Subcutaneous adipose tissue (tissue), 4 donors: ENCODE data around the gene KMT5B. TPM values are rescaled to one million over a fixed set of nuclear protein-coding genes. Genes with fewer than 3 reads are reported as not detected.

Source experiments
- CTCF ChIP-seq: fragments of 450-650 bp; IDR thresholded peaks from one replicate; pipeline ENCODE4 v1.5.1; 2016; ENCODE audit warnings: low read depth, mild to moderate bottlenecking, control low read depth, antibody characterized with exemption, moderate library complexity
- total RNA-seq, 4 donors: library from RNA; depleted of rRNA; stranded (reverse); fragments of >200 nt; gene quantifications; one replicate each; pipeline ENCODE4 v1.1.0, GENCODE V29; 2016

The KMT5B gene
- total RNA-seq = 10 to 100 TPM; 30.6 to 42.8 (median 37.9) TPM

GRCh38 chr11:68213135-68213515, at the start of gene KMT5B:
Gene KMT5B (minus strand): TSS chr11:68213296. CDS start chr11:68190076, 23,220 bp downstream.
- no peak for TF ChIP-seq CTCF

- TF ChIP-seq CTCF = no peak
Measured at GRCh38 chr11:68262544-68262827, 49.4 kb upstream of the KMT5B start.

DNA sequence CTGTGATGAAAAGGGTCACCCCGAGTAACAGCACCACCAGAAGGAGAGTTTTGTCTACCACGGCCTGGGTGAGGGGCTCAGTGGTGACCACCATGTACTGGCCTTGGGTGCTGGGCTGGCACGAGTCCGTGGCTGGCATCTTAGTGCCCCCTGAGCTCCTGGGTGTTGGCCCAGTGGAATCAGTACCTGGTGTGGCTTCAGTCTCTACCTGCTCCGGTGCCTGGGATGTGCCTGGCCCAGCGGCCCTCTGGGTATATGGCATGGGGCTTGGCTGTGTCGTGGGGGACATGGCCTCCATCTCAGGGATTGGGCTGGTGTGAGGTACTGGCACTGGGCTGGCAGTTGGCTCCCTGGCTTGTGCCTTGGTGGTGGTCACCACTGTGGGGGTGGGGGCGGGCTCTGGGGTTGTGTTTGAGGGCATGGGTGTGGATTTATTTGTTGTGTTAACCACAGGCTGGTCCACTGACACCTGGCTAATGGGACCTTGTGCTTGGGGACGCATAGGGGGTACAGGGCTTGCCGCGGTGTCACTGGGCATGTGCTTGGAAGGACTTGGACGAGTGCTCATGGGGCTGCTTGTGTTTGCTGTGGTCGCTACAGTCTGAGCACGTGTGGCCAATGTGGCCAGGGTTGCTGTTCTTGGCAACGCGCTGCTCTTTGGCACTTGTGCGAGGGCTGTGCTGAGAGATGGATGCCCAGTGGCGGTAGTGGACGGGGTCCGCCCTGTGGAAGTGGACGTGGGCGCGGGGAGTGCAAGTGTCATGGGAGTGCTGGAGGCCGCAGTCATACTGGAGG, 48.9 kb upstream of the KMT5B start:
- TF ChIP-seq CTCF = no peak

DNA sequence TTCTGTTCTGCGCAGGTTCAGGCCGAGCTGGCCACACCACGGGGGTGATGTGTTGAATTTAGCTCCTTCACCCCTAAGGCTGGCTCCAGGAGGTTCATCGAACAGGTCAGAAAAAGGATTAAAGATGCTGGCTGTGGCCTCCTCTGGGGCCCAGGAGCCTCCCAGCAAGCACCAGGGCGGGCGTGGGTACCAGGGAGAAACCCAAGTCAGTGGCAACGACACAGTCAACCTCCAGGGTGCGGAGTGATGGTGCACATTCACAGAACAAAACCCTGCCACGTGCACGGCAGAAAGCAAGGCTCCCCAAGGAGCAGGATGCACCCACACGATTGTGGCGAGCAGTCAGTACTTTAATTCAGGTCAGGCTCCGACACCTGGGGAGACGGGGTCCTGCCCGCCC, 47.9 kb upstream of the KMT5B start:
- TF ChIP-seq CTCF = no peak

DNA sequence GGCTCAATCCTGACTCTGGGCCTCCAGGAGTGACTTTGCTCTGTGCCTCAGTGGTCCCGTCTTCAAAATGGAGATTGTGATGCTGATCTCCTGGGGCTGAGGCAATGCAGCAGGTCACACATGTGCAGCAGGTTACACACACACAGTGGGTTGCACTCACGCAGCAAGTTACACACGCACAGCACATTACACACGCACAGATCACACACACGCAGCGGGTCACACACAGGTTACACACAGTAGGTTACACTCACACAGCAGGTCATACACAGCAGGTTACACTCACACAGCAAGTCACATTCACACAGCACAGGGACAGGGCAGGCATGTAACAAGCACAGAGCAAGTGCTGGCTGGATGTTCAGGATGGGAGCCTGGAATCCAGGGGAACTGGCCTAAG, 47.4 kb upstream of the KMT5B start:
- no peak for TF ChIP-seq CTCF

DNA sequence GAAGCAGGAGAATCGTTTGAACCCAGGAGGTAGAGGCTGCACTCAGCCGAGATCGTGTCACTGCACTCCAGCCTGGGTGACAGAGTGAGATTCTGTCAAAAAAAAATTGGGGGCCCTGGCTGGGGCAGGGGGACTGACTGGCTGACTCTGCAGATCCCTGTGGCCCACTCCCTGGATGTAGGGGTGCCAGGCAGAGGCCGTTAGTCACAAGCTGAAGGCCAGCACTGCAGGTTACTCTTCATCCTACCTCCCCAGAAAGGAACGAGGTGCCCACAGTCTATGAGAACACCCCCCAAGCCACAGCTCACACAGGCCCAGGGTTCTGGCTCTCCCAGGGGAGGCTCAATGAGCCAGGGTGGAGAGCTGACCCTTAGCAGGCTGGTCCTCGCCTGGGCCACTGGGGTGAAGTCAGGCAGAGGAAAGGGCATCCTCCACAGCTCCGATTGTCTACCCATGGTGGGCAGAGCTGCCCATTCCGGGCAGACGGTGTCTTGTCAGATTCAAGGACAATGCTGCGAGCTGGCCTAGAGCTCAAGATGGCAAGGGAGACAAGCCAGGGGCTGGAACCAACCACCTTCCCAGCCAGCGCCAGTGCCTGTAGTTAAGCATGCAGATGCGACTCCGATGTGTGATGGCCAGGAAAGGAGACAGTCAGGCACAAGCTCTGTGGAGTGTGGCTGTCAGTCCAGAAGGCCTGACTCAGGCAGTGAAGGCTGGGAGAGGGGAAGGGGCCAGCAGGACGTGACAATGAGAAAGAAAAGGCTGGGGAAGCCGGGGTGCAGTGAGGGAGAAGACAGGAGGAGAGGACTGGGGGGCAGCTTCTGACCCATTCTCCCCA, 46.2 kb upstream of the KMT5B start:
- TF ChIP-seq CTCF = no peak

GRCh38 chr11:68258363-68258765, 45.3 kb upstream of the KMT5B start:
- TF ChIP-seq CTCF = no peak
